ENCODE measurements around the gene ELF5.

DNA sequence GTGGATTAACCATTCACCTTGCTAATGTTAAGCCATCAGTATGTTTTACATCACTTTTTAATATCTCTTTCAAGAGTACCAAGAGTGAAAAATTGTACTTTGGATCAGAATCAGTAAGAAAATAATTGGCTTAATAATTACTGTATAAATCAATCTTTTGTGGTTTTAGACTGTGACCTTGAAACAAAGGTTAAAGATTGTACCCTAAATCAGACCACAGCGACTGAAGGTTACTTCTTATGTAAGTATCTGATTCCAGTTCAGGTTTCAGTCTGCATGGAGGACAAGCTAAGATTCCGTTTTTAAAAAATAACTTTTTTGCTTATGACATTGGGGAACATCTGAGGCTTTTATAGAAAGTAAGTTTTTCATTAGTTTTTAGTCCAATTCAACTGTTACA is 56.0 kb downstream of the ELF5 start:
- TF ChIP-seq, protein P1, sequence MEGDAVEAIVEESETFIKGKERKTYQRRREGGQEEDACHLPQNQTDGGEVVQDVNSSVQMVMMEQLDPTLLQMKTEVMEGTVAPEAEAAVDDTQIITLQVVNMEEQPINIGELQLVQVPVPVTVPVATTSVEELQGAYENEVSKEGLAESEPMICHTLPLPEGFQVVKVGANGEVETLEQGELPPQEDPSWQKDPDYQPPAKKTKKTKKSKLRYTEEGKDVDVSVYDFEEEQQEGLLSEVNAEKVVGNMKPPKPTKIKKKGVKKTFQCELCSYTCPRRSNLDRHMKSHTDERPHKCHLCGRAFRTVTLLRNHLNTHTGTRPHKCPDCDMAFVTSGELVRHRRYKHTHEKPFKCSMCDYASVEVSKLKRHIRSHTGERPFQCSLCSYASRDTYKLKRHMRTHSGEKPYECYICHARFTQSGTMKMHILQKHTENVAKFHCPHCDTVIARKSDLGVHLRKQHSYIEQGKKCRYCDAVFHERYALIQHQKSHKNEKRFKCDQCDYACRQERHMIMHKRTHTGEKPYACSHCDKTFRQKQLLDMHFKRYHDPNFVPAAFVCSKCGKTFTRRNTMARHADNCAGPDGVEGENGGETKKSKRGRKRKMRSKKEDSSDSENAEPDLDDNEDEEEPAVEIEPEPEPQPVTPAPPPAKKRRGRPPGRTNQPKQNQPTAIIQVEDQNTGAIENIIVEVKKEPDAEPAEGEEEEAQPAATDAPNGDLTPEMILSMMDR (conservative IDR thresholded peaks at IDR 0.05; ENCODE audit: low read length): no peak
- TF ChIP-seq EZH2phosphoT487 (IDR thresholded peaks at IDR 0.05; ENCODE audit: borderline replicate concordance, low read depth, low read length): no peak
